ENCODE data around the gene HMGCR.
A peak's percentile ranks its signal among the peaks of the same experiment; 100 is the strongest.
"Not testable (repeated sequence)": the region's sequence is repeated elsewhere in the genome, so short reads cannot be mapped to it uniquely, and the experiment has no call there.

Gene HMGCR

GRCh38 chr5:75324791-75325190, 12.2 kb upstream of the HMGCR start:
- H3K27ac ChIP-seq (ENCODE audit: low read depth, low read length): no peak overlapping the region
- WGBS: 90% methylated on average over 1 of the region's 1 CpG
- no peaks in the 10 kb centered on the region for H3K27me3 ChIP-seq (ENCODE audit: insufficient read depth, low read length)
- no peak overlapping the region for H3K4me3 ChIP-seq (ENCODE audit: low read length)
- H3K9ac ChIP-seq (ENCODE audit: low read depth, low read length): no peak overlapping the region
- H3K36me3 ChIP-seq (ENCODE audit: insufficient read depth, low read length): no peaks in the 10 kb centered on the region
- no peaks in the 10 kb centered on the region for H3K9me3 ChIP-seq (ENCODE audit: insufficient read depth, low read depth, low read length)
- H3K4me1 ChIP-seq (ENCODE audit: insufficient read depth, low read length): peaks cover 16% of the 10 kb centered on the region; the same call in 1 of the 2 replicates

- WGBS: no CpG with 5 or more reads among the region's 1 CpG
- H3K27ac ChIP-seq (ENCODE audit: low read depth, low read length): no peak overlapping the region
Observed at GRCh38 chr5:75325242-75325641, 11.8 kb upstream of the HMGCR start.

GRCh38 chr5:75330404-75330803, 6.6 kb upstream of the HMGCR start:
- H3K9ac ChIP-seq (ENCODE audit: low read depth, low read length): no peak overlapping the region
- no peaks in the 10 kb centered on the region for H3K4me1 ChIP-seq (ENCODE audit: insufficient read depth, low read length)
- no peak overlapping the region for H3K27ac ChIP-seq (ENCODE audit: low read depth, low read length)
- H3K9me3 ChIP-seq (ENCODE audit: insufficient read depth, low read depth, low read length): no peaks in the 10 kb centered on the region
- H3K4me3 ChIP-seq (ENCODE audit: low read length): no peak overlapping the region
- 90% methylated on average over 7 of the region's 7 CpGs for WGBS
- no peaks in the 10 kb centered on the region for H3K36me3 ChIP-seq (ENCODE audit: insufficient read depth, low read length)
- H3K27me3 ChIP-seq (ENCODE audit: insufficient read depth, low read length): no peaks in the 10 kb centered on the region

More at GRCh38 chr5:75325242-75325641, 11.8 kb upstream of the HMGCR start:
- Histone ChIP-seq H3K9ac (ENCODE audit: low read depth, low read length) (no peak overlapping the region), H3K9me3 (ENCODE audit: insufficient read depth, low read depth, low read length) (no peaks in the 10 kb centered on the region), H3K4me3 (ENCODE audit: low read length) (no peak overlapping the region), H3K36me3 (ENCODE audit: insufficient read depth, low read length) (no peaks in the 10 kb centered on the region), H3K4me1 (ENCODE audit: insufficient read depth, low read length) (peaks cover 13% of the 10 kb centered on the region; the same call in 1 of the 2 replicates), H3K27me3 (ENCODE audit: insufficient read depth, low read length) (no peaks in the 10 kb centered on the region)

GRCh38 chr5:75331095-75332090, 5.6 kb upstream of the HMGCR start:
- Histone ChIP-seq H3K9ac (ENCODE audit: low read depth, low read length) (no peak overlapping the region), H3K27ac (ENCODE audit: low read depth, low read length) (no peak overlapping the region), H3K9me3 (ENCODE audit: insufficient read depth, low read depth, low read length) (no peaks in the 10 kb centered on the region), H3K4me3 (ENCODE audit: low read length) (no peak overlapping the region), H3K4me1 (ENCODE audit: insufficient read depth, low read length) (peaks cover 5% of the 10 kb centered on the region), H3K27me3 (ENCODE audit: insufficient read depth, low read length) (no peaks in the 10 kb centered on the region), H3K36me3 (ENCODE audit: insufficient read depth, low read length) (no peaks in the 10 kb centered on the region)
- 84% methylated on average over 4 of the region's 4 CpGs for WGBS

- not testable (repeated sequence) for H3K9me3 ChIP-seq (ENCODE audit: insufficient read depth, low read depth, low read length); H3K4me1 ChIP-seq (ENCODE audit: insufficient read depth, low read length); H3K27me3 ChIP-seq (ENCODE audit: insufficient read depth, low read length); H3K9ac ChIP-seq (ENCODE audit: low read depth, low read length); H3K4me3 ChIP-seq (ENCODE audit: low read length); H3K36me3 ChIP-seq (ENCODE audit: insufficient read depth, low read length); H3K27ac ChIP-seq (ENCODE audit: low read depth, low read length)
- WGBS: 97% methylated on average over 22 of the region's 23 CpGs
Observed at GRCh38 chr5:75333759-75334158, 3.3 kb upstream of the HMGCR start.

- 92% methylated on average over 9 of the region's 10 CpGs for WGBS
- H3K9ac ChIP-seq (ENCODE audit: low read depth, low read length); H3K36me3 ChIP-seq (ENCODE audit: insufficient read depth, low read length); H3K4me3 ChIP-seq (ENCODE audit: low read length); H3K27me3 ChIP-seq (ENCODE audit: insufficient read depth, low read length); H3K9me3 ChIP-seq (ENCODE audit: insufficient read depth, low read depth, low read length); H3K27ac ChIP-seq (ENCODE audit: low read depth, low read length); H3K4me1 ChIP-seq (ENCODE audit: insufficient read depth, low read length): not testable (repeated sequence)
Observed at GRCh38 chr5:75334413-75334812, 2.6 kb upstream of the HMGCR start.

- H3K4me1 ChIP-seq (ENCODE audit: insufficient read depth, low read length): peaks cover 15% of the 10 kb centered on the region
- no peaks in the 10 kb centered on the region for H3K27me3 ChIP-seq (ENCODE audit: insufficient read depth, low read length)
- peaks cover 9% of the 10 kb centered on the region for H3K36me3 ChIP-seq (ENCODE audit: insufficient read depth, low read length)
- H3K4me3 ChIP-seq (ENCODE audit: low read length): no peak overlapping the region
- no peak overlapping the region for H3K27ac ChIP-seq (ENCODE audit: low read depth, low read length)
- H3K9me3 ChIP-seq (ENCODE audit: insufficient read depth, low read depth, low read length): no peaks in the 10 kb centered on the region
- WGBS: 85% methylated on average over 2 of the region's 2 CpGs
- H3K9ac ChIP-seq (ENCODE audit: low read depth, low read length): peak overlapping the region; percentile 79; the same call in 1 of the 2 replicates
Observed at GRCh38 chr5:75335486-75335885, 1.5 kb upstream of the HMGCR start.

- Histone ChIP-seq H3K9me3 (ENCODE audit: insufficient read depth, low read depth, low read length) (no peaks in the 10 kb centered on the region), H3K9ac (ENCODE audit: low read depth, low read length) (peak overlapping the region; percentile 79), H3K27ac (ENCODE audit: low read depth, low read length) (peak overlapping the region; percentile 83), H3K27me3 (ENCODE audit: insufficient read depth, low read length) (no peaks in the 10 kb centered on the region), H3K4me3 (ENCODE audit: low read length) (peak overlapping the region; percentile 67), H3K36me3 (ENCODE audit: insufficient read depth, low read length) (peaks cover 15% of the 10 kb centered on the region), H3K4me1 (ENCODE audit: insufficient read depth, low read length) (peaks cover 19% of the 10 kb centered on the region)
- 22% methylated on average over 12 of the region's 12 CpGs for WGBS
Observed at GRCh38 chr5:75335952-75336614, 937 bp upstream of the HMGCR start.

GRCh38 chr5:75337366-75338021, 474 bp downstream of the HMGCR start:
- peak overlapping the region; percentile 90 for H3K9ac ChIP-seq (ENCODE audit: low read depth, low read length)
- H3K27me3 ChIP-seq (ENCODE audit: insufficient read depth, low read length): no peaks in the 10 kb centered on the region
- H3K9me3 ChIP-seq (ENCODE audit: insufficient read depth, low read depth, low read length): no peaks in the 10 kb centered on the region
- H3K4me3 ChIP-seq (ENCODE audit: low read length): peak overlapping the region; percentile 98
- peaks cover 19% of the 10 kb centered on the region for H3K4me1 ChIP-seq (ENCODE audit: insufficient read depth, low read length)
- WGBS: under 1% methylated on average over 50 of the region's 50 CpGs
- peaks cover 29% of the 10 kb centered on the region for H3K36me3 ChIP-seq (ENCODE audit: insufficient read depth, low read length)
- peak overlapping the region; percentile 83 for H3K27ac ChIP-seq (ENCODE audit: low read depth, low read length)

GRCh38 chr5:75338408-75338807, 1.4 kb downstream of the HMGCR start:
- 8% methylated on average over 1 of the region's 2 CpGs for WGBS
- H3K9ac ChIP-seq (ENCODE audit: low read depth, low read length): peak overlapping the region; percentile 90
- H3K27me3 ChIP-seq (ENCODE audit: insufficient read depth, low read length): no peaks in the 10 kb centered on the region
- no peak overlapping the region; the same call in 1 of the 2 replicates for H3K27ac ChIP-seq (ENCODE audit: low read depth, low read length)
- H3K4me3 ChIP-seq (ENCODE audit: low read length): peak overlapping the region; percentile 98
- no peaks in the 10 kb centered on the region for H3K9me3 ChIP-seq (ENCODE audit: insufficient read depth, low read depth, low read length)
- peaks cover 19% of the 10 kb centered on the region for H3K4me1 ChIP-seq (ENCODE audit: insufficient read depth, low read length)
- peaks cover 37% of the 10 kb centered on the region for H3K36me3 ChIP-seq (ENCODE audit: insufficient read depth, low read length)

Data from HUES64 (cell line).